Subcutaneous adipose tissue (tissue), 4 donors: ENCODE data around the gene TBX5. TPM values are rescaled to one million over a fixed set of nuclear protein-coding genes. Genes with fewer than 3 reads are reported as not detected.

ENCODE experiments used
- CTCF ChIP-seq: fragments of 450-650 bp; IDR thresholded peaks from one replicate; pipeline ENCODE4 v1.5.1; 2016; ENCODE audit warnings: low read depth, mild to moderate bottlenecking, control low read depth, antibody characterized with exemption, moderate library complexity
- total RNA-seq, 4 donors: library from RNA; depleted of rRNA; stranded (reverse); fragments of >200 nt; gene quantifications; one replicate each; pipeline ENCODE4 v1.1.0, GENCODE V29; 2016

Gene TBX5
- total RNA-seq, 4 donors from 2014 or later, result 1.2 to 5.3 (median 2.4) TPM

- no peak for TF ChIP-seq CTCF
Observed at GRCh38 chr12:114328292-114328691, 77.7 kb downstream of the TBX5 start.

GRCh38 chr12:114327765-114328164, 78.2 kb downstream of the TBX5 start:
- no peak for TF ChIP-seq CTCF

GRCh38 chr12:114321524-114321923, 84.4 kb downstream of the TBX5 start:
- TF ChIP-seq CTCF, result no peak

GRCh38 chr12:114320968-114321367, 85.0 kb downstream of the TBX5 start:
- no peak for TF ChIP-seq CTCF

- TF ChIP-seq CTCF, result no peak
Observed at GRCh38 chr12:114320101-114320500, 85.8 kb downstream of the TBX5 start.

GRCh38 chr12:114319422-114319821, 86.5 kb downstream of the TBX5 start:
- TF ChIP-seq CTCF, result no peak

- no peak for TF ChIP-seq CTCF
Observed at GRCh38 chr12:114318984-114319383, 87.0 kb downstream of the TBX5 start.
